SIG-M5 treated with dmso at 0.1 percent for 504 hours (cell line): Measurements from ENCODE around the gene SLC17A7.

Experiments
- DNase-seq: peaks from one replicate; lab custom pipeline; 2025; ENCODE audit not compliant: unreplicated experiment; lab: John Stamatoyannopoulos, UW

Gene SLC17A7

GRCh38 chr19:49383599-49383998, 57.7 kb downstream of the SLC17A7 start:
- no peak for DNase-seq

- DNase-seq = no peak
Measured at GRCh38 chr19:49382639-49383038, 58.7 kb downstream of the SLC17A7 start.

- DNase-seq = no peak
Measured at GRCh38 chr19:49380391-49380790, 60.9 kb downstream of the SLC17A7 start.
